ENCODE data around the gene CSTPP1. TPM values are rescaled to one million over a fixed set of nuclear protein-coding genes. Genes with fewer than 3 reads are reported as not detected.
A peak's percentile ranks its signal among the peaks of the same experiment; 100 is the strongest.

CSTPP1 gene
- total and polyA plus RNA-seq, 2 of the 4 experiments (the other 2 are of a cell fraction), result 22.0 to 35.7 TPM

DNA sequence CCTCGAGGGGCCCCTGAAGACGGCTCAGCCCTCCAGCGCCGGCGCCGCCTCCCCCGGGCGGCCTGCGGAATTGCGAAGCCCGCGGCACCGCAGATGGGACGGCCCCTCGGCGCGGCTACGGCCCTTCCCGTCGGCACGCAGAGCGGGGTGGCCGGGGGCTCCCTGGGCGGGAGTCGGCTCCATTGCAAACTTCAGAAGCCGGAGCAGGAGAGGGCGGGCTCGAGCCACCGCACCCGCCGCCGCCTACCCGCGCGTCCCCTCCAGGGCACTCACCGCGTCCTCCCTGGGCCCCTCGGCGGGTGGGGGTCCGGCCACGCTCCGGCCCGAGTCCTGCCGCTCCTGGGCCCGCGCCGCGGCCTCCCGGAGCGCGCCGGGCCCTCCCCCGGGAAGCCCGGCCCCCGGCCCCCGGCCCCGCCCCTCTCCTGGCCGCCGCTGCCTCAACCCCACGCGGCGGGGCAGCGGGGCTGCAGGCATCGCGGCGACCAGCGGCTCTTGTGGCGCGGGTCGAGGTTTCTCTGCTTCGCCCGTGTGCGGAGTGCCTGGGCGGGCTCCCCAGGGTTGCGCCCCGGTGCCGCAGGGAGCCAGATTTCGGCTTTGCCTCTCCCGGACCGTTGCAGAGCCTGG lies 249.6 kb downstream of the CSTPP1 start, which contains the start of gene PACSIN3:
Gene PACSIN3, minus strand, starts transcription at position 359 of the 624 bp plus-strand sequence. CDS start 3,707 bp downstream, outside the sequence.
- Histone ChIP-seq H3K18ac (ENCODE audit: low read depth, low read length) (peak within 1 kb of the TSS; percentile 76), H2BK5ac (ENCODE audit: low read depth, low read length, poor library complexity, severe bottlenecking) (peak within 1 kb of the TSS; percentile 53), H4K91ac (ENCODE audit: insufficient read depth, low read depth, low read length) (peak within 1 kb of the TSS; percentile 84), H3K27me3 (ENCODE audit: control insufficient read depth, insufficient read depth, low read length) (no peaks in the 10 kb centered on the region), H2AK5ac (ENCODE audit: low read depth, low read length) (peak within 1 kb of the TSS; percentile 75), H4K8ac (ENCODE audit: low read depth in 2 of 2, low read length in 2 of 2) (peak within 1 kb of the TSS; percentile 75 to 90), H3K4me3 (ENCODE audit: insufficient read depth, low read depth, low read length) (peak within 1 kb of the TSS; percentile 94), H2AFZ (replicated peaks; ENCODE audit: low read length, poor library complexity) (peak within 1 kb of the TSS; percentile 95), H3K23ac (ENCODE audit: low read depth, low read length) (peak within 1 kb of the TSS; percentile 69), H4K20me1 (ENCODE audit: insufficient read depth, low read length) (peaks cover 4% of the 10 kb centered on the region; the same call in 1 of the 2 replicates), H3K4me2 (ENCODE audit: low read depth, low read length) (peak within 1 kb of the TSS; percentile 94), H3K4ac (ENCODE audit: low read depth, low read length) (peak within 1 kb of the TSS; percentile 82), H3K56ac (ENCODE audit: extremely low read depth, insufficient read depth, low read length) (no peak within 1 kb of the TSS; the same call in 1 of the 2 replicates), H3K9ac (ENCODE audit: low read depth, low read length) (peak within 1 kb of the TSS; percentile 72), H3K9me3 (ENCODE audit: control insufficient read depth, insufficient read depth, low read length) (no peaks in the 10 kb centered on the region), H2BK15ac (ENCODE audit: low read depth, low read length) (peak within 1 kb of the TSS; percentile 21; the same call in 1 of the 3 replicates), H3K9me1 (ENCODE audit: insufficient read depth, low read length) (no peaks in the 10 kb centered on the region), H2AK9ac (replicated peaks; ENCODE audit: low read depth, low read length, poor library complexity) (peak within 1 kb of the TSS; percentile 94), H3K79me1 (ENCODE audit: low read depth in 1 of 2, low read length in 2 of 2) (peaks cover 4 to 23% of the 10 kb centered on the region in 2 experiments; a peak in 1 of 4 replicates), H3K27ac (ENCODE audit: insufficient read depth, low read length) (peak within 1 kb of the TSS; percentile 83), H3K14ac (replicated peaks; ENCODE audit: low read depth, low read length) (peak within 1 kb of the TSS; percentile 80), H3K4me1 (ENCODE audit: control insufficient read depth, insufficient read depth, low read length) (peaks cover 18% of the 10 kb centered on the region), H2BK20ac (ENCODE audit: low read depth, low read length) (no peak within 1 kb of the TSS), H4K5ac (ENCODE audit: low read depth, low read length) (peak within 1 kb of the TSS; percentile 94), H3K36me3 (ENCODE audit: control insufficient read depth, insufficient read depth, low read length) (peaks cover 4% of the 10 kb centered on the region; the same call in 1 of the 2 replicates), H2BK120ac (ENCODE audit: low read depth, low read length) (0 out of 2 replicates have a peak within 1 kb of the TSS, but pooled peaks have one; percentile 38)
- BruUV-seq (replicated peaks), result no TSS peak
- ChIA-PET CTCF (no interaction called here), POLR2A (ENCODE audit: unreplicated experiment) (no interaction called here)
- WGBS, 2 experiments (ENCODE audit: extremely low coverage in 2 of 2, insufficient read length in 1 of 2), result 1% methylated on average over 51 of the region's 80 CpGs; no CpG with 5 or more reads in 1 of the 2 experiments
- TF ChIP-seq, protein P1, sequence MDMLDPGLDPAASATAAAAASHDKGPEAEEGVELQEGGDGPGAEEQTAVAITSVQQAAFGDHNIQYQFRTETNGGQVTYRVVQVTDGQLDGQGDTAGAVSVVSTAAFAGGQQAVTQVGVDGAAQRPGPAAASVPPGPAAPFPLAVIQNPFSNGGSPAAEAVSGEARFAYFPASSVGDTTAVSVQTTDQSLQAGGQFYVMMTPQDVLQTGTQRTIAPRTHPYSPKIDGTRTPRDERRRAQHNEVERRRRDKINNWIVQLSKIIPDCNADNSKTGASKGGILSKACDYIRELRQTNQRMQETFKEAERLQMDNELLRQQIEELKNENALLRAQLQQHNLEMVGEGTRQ (IDR thresholded peaks at IDR 0.05; ENCODE audit: low read depth, low read length), result no peak
- TF ChIP-seq MXI1 (IDR thresholded peaks at IDR 0.05; ENCODE audit: borderline replicate concordance, low read depth, low read length), result 0 out of 2 replicates have a peak, but pooled peaks have one; percentile 10
- intact Hi-C loops (cut with micrococcal nuclease), result no loop called here
- dilution Hi-C loops (cut with HindIII; ENCODE audit: low sequenced_read_pairs, unreplicated experiment), result no loop called here
- DNase-seq, result peak; percentile 19
- in situ Hi-C loops (cut with MboI; ENCODE audit: low sequenced_read_pairs), result no loop called here
- peak; percentile 73 for ATAC-seq (ENCODE audit: low read depth)
